Naive thymus-derived CD4-positive, alpha-beta T cell (primary cell): ENCODE data around the gene HDAC6. TPM values are rescaled to one million over a fixed set of nuclear protein-coding genes. Genes with fewer than 3 reads are reported as not detected.

Source experiments
- ATAC-seq: fragments of 150-1000 bp; cut with Tn5 transposase; 2 replicates; pipeline ENCODE4 v1.10.0; 2021; ENCODE audit warnings: mild to moderate bottlenecking, moderate library complexity
- CTCF ChIA-PET: fragments of 350-600 bp; sonication (Branson Sonifier 250); formaldehyde crosslinking; loops from one replicate; lab custom pipeline; 2021; ENCODE audit warnings: antibody characterized with exemption; lab: Charles Lee
- POLR2A ChIA-PET: fragments of 350-600 bp; sonication (Branson Sonifier 250); formaldehyde crosslinking; loops from one replicate; lab custom pipeline; 2021; ENCODE audit warnings: antibody characterized with exemption, inconsistent platforms; lab: Charles Lee
- DNase-seq, 9 donors: peaks; one replicate each; pipeline versions ENCODE4 v3.0.0 to v3.0.0-alpha.2; 2020 to 2022; ENCODE audit warnings: mixed read lengths in 1 of 9
- H3K27ac ChIP-seq: one replicate; pipeline ENCODE4 v1.7.0; 2013; ENCODE audit warnings: mild to moderate bottlenecking, low read depth, low read length, moderate library complexity
- H3K27me3 ChIP-seq, 2 donors: one replicate each; pipeline ENCODE4 v1.7.0; 2013; ENCODE audit warnings: low read length in 2 of 2, mild to moderate bottlenecking in 2 of 2, moderate library complexity in 2 of 2; ENCODE audit not compliant: control insufficient read depth in 2 of 2, insufficient read depth in 2 of 2
- H3K36me3 ChIP-seq, 3 experiments: 1 replicate in 2 of 3; 2 replicates in 1 of 3; pipeline ENCODE4 v1.7.0; 2013; ENCODE audit warnings: low read length in 3 of 3, mild to moderate bottlenecking in 3 of 3, moderate library complexity in 1 of 3; ENCODE audit not compliant: insufficient read depth in 3 of 3, control insufficient read depth in 2 of 3
- H3K4me1 ChIP-seq, 2 donors: one replicate each; pipeline ENCODE4 v1.7.0; 2013; ENCODE audit warnings: low read length in 2 of 2, mild to moderate bottlenecking in 2 of 2, moderate library complexity in 1 of 2; ENCODE audit not compliant: control insufficient read depth in 2 of 2, insufficient read depth in 2 of 2
- H3K4me3 ChIP-seq: 2 replicates; pipeline ENCODE4 v1.7.0; 2013; ENCODE audit warnings: mild to moderate bottlenecking, low read length
- H3K9me3 ChIP-seq, 3 experiments: 1 replicate in 2 of 3; 2 replicates in 1 of 3; pipeline ENCODE4 v1.7.0; 2013; ENCODE audit warnings: low read length in 3 of 3; ENCODE audit not compliant: control insufficient read depth in 2 of 3
- H3K27ac Mint-ChIP-seq, 9 donors: one replicate each; pipeline ENCODE4 v1.8.0; 2020 to 2022; ENCODE audit warnings: mixed read lengths in 9 of 9, mild to moderate bottlenecking in 8 of 9, moderate library complexity in 5 of 9, inconsistent platforms in 2 of 9
- H3K27me3 Mint-ChIP-seq, 5 donors: one replicate each; pipeline ENCODE4 v1.8.0; 2021 to 2022; ENCODE audit warnings: mixed read lengths in 5 of 5, mild to moderate bottlenecking in 1 of 5
- H3K36me3 Mint-ChIP-seq, 5 donors: one replicate each; pipeline ENCODE4 v1.8.0; 2020 to 2022; ENCODE audit warnings: mixed read lengths in 5 of 5, mild to moderate bottlenecking in 3 of 5, inconsistent platforms in 1 of 5
- H3K4me1 Mint-ChIP-seq, 7 donors: one replicate each; pipeline ENCODE4 v1.8.0; 2020 to 2022; ENCODE audit warnings: mixed read lengths in 7 of 7, mild to moderate bottlenecking in 3 of 7, inconsistent platforms in 1 of 7
- H3K4me3 Mint-ChIP-seq, 10 donors: one replicate each; pipeline ENCODE4 v1.8.0; 2020 to 2022; ENCODE audit warnings: mild to moderate bottlenecking in 10 of 10, mixed read lengths in 10 of 10, moderate library complexity in 6 of 10, inconsistent platforms in 2 of 10
- H3K9me3 Mint-ChIP-seq, 11 donors: one replicate each; pipeline ENCODE4 v1.8.0; 2020 to 2022; ENCODE audit warnings: mixed read lengths in 11 of 11, mild to moderate bottlenecking in 4 of 11, inconsistent platforms in 1 of 11, moderate library complexity in 1 of 11
- intact Hi-C, 2 donors: fragments of 100-400 bp; cut with micrococcal nuclease; formaldehyde crosslinking; loops; one replicate each; pipeline ENCODE4 v1.15.1; 2023
- polyA plus RNA-seq, 2 donors: library from polyadenylated mRNA; unstranded; fragments of 300-500 nt; fragmentation: Illumina TruSeq; gene quantifications; one replicate each; pipeline ENCODE4 v1.2.3, GENCODE V29; 2021
- total RNA-seq, 6 experiments: library from RNA in 5 of 6; stranded (reverse) in 5 of 6; gene quantifications; 1 replicate in 5 of 6; 2 replicates in 1 of 6; pipeline ENCODE4 v1.2.3 and lab custom pipeline; 2021 to 2026

HDAC6 gene
- total and polyA plus RNA-seq, 7 experiments from 2014 or later: 13.3 to 135 (median 87.6) TPM

GRCh38 chrX:48827654-48827968 is 25.7 kb downstream of the HDAC6 start:
- peaks cover 0 to 13% (median 3%) of the 10 kb centered on the region in 5 donors for H3K36me3 Mint-ChIP-seq
- POLR2A ChIA-PET: interaction anchor here (0.7 kb wide), 1 partner anchor 431 kb away, joined by 4 read pairs; no protein-coding TSS in a partner anchor
- peak overlapping the region in 2 of 9 donors; percentile 32 to 67 for H3K27ac Mint-ChIP-seq
- Histone ChIP-seq H3K4me1 (no peaks in the 10 kb centered on the region), H3K36me3 (no peaks in the 10 kb centered on the region), H3K27ac (no peak overlapping the region), H3K4me3 (no peak overlapping the region), H3K9me3 (no peaks in the 10 kb centered on the region), H3K27me3 (no peaks in the 10 kb centered on the region)
- H3K4me3 Mint-ChIP-seq: peak overlapping the region in 8 of 10 donors; percentile 44 to 78 (median 54)
- peaks cover 19 to 37% (median 21%) of the 10 kb centered on the region in 5 donors for H3K27me3 Mint-ChIP-seq
- peaks cover 0 to 9% (median 3%) of the 10 kb centered on the region in 7 donors for H3K4me1 Mint-ChIP-seq
- peaks cover 0 to 5% (median 0%) of the 10 kb centered on the region in 11 donors for H3K9me3 Mint-ChIP-seq
- CTCF ChIA-PET: no interaction called here
- DNase-seq (no peak), ATAC-seq (no peak)
- intact Hi-C loops: no loop called here

DNA sequence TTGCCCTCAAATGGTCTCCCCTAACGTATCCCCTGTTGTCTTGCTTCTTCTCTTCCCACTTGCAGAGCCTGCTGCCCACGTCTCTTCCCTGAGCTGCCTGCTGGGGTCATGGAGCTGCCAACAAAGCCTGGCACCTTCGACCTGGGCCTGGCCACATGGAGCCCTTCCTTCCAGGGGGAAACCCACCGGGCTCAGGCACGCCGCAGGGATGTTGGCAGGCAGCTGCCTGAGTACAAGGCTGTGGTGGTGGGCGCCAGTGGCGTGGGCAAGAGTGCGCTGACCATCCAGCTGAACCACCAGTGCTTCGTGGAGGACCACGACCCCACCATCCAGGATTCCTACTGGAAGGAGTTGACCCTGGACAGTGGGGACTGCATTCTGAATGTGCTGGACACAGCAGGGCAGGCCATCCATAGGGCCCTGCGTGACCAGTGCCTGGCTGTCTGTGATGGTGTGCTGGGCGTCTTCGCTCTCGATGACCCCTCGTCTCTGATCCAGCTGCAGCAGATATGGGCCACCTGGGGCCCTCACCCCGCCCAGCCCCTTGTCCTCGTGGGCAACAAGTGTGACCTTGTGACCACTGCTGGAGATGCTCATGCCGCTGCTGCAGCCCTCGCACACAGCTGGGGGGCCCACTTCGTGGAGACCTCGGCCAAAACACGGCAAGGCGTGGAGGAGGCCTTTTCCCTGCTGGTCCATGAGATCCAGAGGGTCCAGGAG is 27.3 kb downstream of the HDAC6 start:
- DNase-seq: no peak
- Mint-ChIP-seq H3K27ac (no peak overlapping the region), H3K9me3 (peaks cover 0 to 5% (median 0%) of the 10 kb centered on the region in 11 donors), H3K4me3 (no peak overlapping the region), H3K36me3 (peaks cover 0 to 10% (median 3%) of the 10 kb centered on the region in 5 donors), H3K4me1 (peaks cover 1 to 14% (median 5%) of the 10 kb centered on the region in 7 donors), H3K27me3 (peaks cover 19 to 53% (median 34%) of the 10 kb centered on the region in 5 donors)
- no peak overlapping the region for H3K27ac ChIP-seq
- ATAC-seq: no peak
- H3K4me1 ChIP-seq: peaks cover 0 to 2% of the 10 kb centered on the region in 2 donors
- intact Hi-C loops: no loop called here
- POLR2A ChIA-PET: no interaction called here
- H3K4me3 ChIP-seq: no peak overlapping the region
- H3K36me3 ChIP-seq: no peaks in the 10 kb centered on the region
- H3K27me3 ChIP-seq: no peaks in the 10 kb centered on the region
- CTCF ChIA-PET: no interaction called here
- H3K9me3 ChIP-seq: no peaks in the 10 kb centered on the region

DNA sequence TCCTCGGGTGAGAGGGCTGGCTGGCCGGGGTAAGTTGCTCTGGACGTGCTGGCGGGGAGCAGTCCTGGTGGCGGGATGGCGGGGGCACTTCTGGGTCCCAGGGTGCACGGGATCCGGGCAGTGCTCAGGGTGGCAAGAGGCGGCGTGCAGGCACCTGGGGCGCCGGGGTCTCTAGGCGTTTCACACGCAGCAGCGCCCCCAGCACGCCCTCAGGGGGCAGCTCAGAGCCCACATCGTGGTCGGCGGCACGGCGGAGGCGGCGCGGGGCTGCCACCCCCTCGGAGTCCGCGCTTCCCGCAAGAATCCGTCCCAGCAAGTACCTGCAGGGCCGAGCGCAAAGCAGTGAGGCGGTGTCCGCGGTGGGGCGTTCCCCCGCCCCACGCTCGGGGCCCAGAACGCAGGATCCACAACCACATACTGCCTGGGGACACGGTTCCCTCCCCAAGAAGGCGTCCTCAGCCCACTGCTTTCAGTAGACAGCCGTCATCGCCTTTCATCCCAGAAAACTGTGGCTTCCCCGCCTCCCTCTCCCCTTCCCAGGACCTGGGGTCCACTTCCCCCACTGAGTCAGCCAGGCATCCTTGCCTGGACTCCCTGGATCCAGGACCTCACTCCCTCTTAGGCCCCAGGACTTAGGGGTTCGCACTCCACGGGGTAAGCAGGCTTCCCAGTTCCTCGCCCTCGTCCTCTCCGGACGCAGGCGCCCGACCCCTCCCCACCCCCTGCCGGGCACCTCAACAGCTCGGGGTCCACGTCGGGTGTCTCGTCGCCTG is 29.5 kb downstream of the HDAC6 start:
- peak overlapping the region in 1 of 10 donors; percentile 53 for H3K4me3 Mint-ChIP-seq
- no peaks in the 10 kb centered on the region for H3K27me3 ChIP-seq
- intact Hi-C loops: no loop called here
- H3K36me3 Mint-ChIP-seq: peaks cover 0 to 3% (median 0%) of the 10 kb centered on the region in 5 donors
- no peak overlapping the region for H3K27ac Mint-ChIP-seq
- DNase-seq (no peak), ATAC-seq (no peak)
- H3K4me1 Mint-ChIP-seq: peaks cover 8 to 23% (median 16%) of the 10 kb centered on the region in 7 donors
- H3K9me3 ChIP-seq: no peaks in the 10 kb centered on the region
- POLR2A ChIA-PET: no interaction called here
- peaks cover 19 to 67% (median 42%) of the 10 kb centered on the region in 5 donors for H3K27me3 Mint-ChIP-seq
- no peak overlapping the region for H3K27ac ChIP-seq
- H3K36me3 ChIP-seq: no peaks in the 10 kb centered on the region
- CTCF ChIA-PET: no interaction called here
- peaks cover 0 to 5% of the 10 kb centered on the region in 2 donors for H3K4me1 ChIP-seq
- no peak overlapping the region for H3K4me3 ChIP-seq
- H3K9me3 Mint-ChIP-seq: peaks cover 0 to 4% (median 0%) of the 10 kb centered on the region in 11 donors

- POLR2A ChIA-PET: no interaction called here
- Mint-ChIP-seq H3K27me3 (peaks cover 19 to 72% (median 48%) of the 10 kb centered on the region in 5 donors), H3K9me3 (peaks cover 0 to 4% (median 0%) of the 10 kb centered on the region in 11 donors), H3K4me1 (peaks cover 9 to 24% (median 16%) of the 10 kb centered on the region in 7 donors), H3K4me3 (no peak overlapping the region), H3K27ac (no peak overlapping the region), H3K36me3 (peaks cover 0 to 3% (median 0%) of the 10 kb centered on the region in 5 donors)
- H3K9me3 ChIP-seq: no peaks in the 10 kb centered on the region
- no peak overlapping the region for H3K4me3 ChIP-seq
- no peaks in the 10 kb centered on the region for H3K27me3 ChIP-seq
- peaks cover 0 to 5% of the 10 kb centered on the region in 2 donors for H3K4me1 ChIP-seq
- ATAC-seq (no peak), DNase-seq (no peak)
- no peaks in the 10 kb centered on the region for H3K36me3 ChIP-seq
- CTCF ChIA-PET: no interaction called here
- intact Hi-C loops: no loop called here
- no peak overlapping the region for H3K27ac ChIP-seq
These were observed 30.0 kb downstream of the HDAC6 start for GRCh38 chrX:48831909-48832291.

GRCh38 chrX:48833542-48834138 is 31.8 kb downstream of the HDAC6 start:
- Histone ChIP-seq H3K27me3 (no peaks in the 10 kb centered on the region), H3K4me1 (peaks cover 0 to 5% of the 10 kb centered on the region in 2 donors), H3K9me3 (no peaks in the 10 kb centered on the region), H3K4me3 (no peak overlapping the region), H3K27ac (no peak overlapping the region), H3K36me3 (no peaks in the 10 kb centered on the region)
- ATAC-seq (no peak), DNase-seq (no peak)
- ChIA-PET POLR2A (interaction anchor here (0.6 to 1.3 kb wide), 3 partner anchors 32 to 71 kb away, joined by 3 read pairs; no protein-coding TSS in a partner anchor), CTCF (interaction anchor here (1.0 kb wide), 1 partner anchor 16 kb away, joined by 3 read pairs; no protein-coding TSS in a partner anchor)
- Mint-ChIP-seq H3K4me1 (peaks cover 8 to 21% (median 16%) of the 10 kb centered on the region in 7 donors), H3K27ac (no peak overlapping the region), H3K36me3 (peaks cover 0 to 3% (median 0%) of the 10 kb centered on the region in 5 donors), H3K9me3 (peaks cover 0 to 3% (median 0%) of the 10 kb centered on the region in 11 donors), H3K4me3 (peak overlapping the region in 9 of 10 donors; percentile 23 to 92 (median 86)), H3K27me3 (peaks cover 9 to 64% (median 40%) of the 10 kb centered on the region in 5 donors)
- intact Hi-C loops: no loop called here

DNA sequence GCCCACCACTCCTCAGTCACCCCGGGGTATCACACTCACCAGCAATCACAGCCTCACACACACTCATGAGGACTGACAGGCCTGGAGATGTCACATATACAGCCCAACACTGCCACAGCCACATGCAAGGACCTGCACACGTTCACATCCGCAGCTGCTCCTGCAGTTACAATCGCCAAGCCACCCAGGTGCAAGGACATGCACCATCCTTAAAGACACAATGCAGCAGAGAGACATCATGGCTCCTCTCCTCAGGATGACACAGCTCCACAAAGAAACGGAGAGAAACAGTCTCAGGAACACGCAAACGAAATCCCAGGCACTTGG is 32.5 kb downstream of the HDAC6 start:
- peak overlapping the region; percentile 44 for H3K4me3 ChIP-seq
- H3K27ac Mint-ChIP-seq: peak overlapping the region in 4 of 9 donors; percentile 41 to 54 (median 44)
- intact Hi-C loops: no loop called here
- no peaks in the 10 kb centered on the region for H3K36me3 ChIP-seq
- DNase-seq (no peak), ATAC-seq (no peak)
- no peaks in the 10 kb centered on the region for H3K27me3 ChIP-seq
- POLR2A ChIA-PET: interaction anchor here (0.7 to 1.3 kb wide), 2 partner anchors 33 to 72 kb away, joined by 3 read pairs; no protein-coding TSS in a partner anchor
- CTCF ChIA-PET: interaction anchor here (1.0 kb wide), 1 partner anchor 15 kb away, joined by 3 read pairs; no protein-coding TSS in a partner anchor
- peak overlapping the region; percentile 79 to 92 (median 86) for H3K4me3 Mint-ChIP-seq
- H3K9me3 ChIP-seq: no peaks in the 10 kb centered on the region
- peaks cover 5 to 60% (median 40%) of the 10 kb centered on the region in 5 donors for H3K27me3 Mint-ChIP-seq
- H3K9me3 Mint-ChIP-seq: peaks cover 0 to 3% (median 0%) of the 10 kb centered on the region in 11 donors
- H3K27ac ChIP-seq: no peak overlapping the region
- H3K4me1 ChIP-seq: peaks cover 0 to 5% of the 10 kb centered on the region in 2 donors
- H3K4me1 Mint-ChIP-seq: peaks cover 8 to 21% (median 16%) of the 10 kb centered on the region in 7 donors
- H3K36me3 Mint-ChIP-seq: peaks cover 0 to 3% (median 0%) of the 10 kb centered on the region in 5 donors
